ENCODE data around the gene KRT8.

KRT8 gene

DNA sequence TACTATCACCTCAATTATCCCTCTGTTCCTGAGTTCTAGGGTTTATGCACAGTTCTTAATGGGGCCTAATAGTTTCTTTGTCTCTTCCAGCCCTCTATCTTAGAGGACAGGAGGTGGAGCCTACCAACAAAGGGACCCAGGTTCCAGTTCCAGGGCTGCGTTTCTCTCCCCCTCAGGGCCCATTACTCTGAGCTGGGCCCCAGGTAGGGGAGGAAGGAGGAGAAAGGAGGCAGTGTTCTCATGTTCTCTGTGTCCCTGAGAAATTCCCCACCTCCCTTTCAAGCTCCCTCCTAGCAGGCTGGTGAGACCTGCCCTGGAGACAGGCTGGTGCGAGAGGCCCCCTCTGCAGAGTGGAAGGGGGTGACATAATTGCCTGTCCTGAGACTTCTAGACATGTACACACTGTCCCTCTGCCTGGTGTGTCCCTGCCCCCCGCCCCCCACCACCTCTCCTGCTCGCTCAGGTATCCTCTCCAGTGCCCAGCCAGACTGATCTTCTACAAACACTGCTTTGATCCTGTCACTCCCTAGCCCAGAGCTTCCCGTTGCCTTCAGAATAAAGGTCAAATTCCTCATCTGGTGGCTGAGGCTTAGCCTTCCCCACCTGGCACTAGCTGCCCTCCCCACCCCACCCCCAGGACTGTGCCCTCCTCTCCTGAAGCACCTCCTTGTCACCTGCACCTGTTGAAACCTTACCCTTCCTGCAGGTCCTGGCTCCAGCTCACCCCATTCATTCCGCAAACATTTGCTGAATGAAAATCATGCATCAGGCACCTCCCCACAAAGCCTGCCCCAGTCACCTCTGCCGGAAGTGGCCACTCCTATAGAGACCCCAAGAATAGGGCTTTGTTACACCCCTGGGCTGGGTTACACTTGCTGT, 21.1 kb upstream of the KRT8 start:
- no peak for DNase-seq (ENCODE audit: low read depth in 2 of 2)

DNA sequence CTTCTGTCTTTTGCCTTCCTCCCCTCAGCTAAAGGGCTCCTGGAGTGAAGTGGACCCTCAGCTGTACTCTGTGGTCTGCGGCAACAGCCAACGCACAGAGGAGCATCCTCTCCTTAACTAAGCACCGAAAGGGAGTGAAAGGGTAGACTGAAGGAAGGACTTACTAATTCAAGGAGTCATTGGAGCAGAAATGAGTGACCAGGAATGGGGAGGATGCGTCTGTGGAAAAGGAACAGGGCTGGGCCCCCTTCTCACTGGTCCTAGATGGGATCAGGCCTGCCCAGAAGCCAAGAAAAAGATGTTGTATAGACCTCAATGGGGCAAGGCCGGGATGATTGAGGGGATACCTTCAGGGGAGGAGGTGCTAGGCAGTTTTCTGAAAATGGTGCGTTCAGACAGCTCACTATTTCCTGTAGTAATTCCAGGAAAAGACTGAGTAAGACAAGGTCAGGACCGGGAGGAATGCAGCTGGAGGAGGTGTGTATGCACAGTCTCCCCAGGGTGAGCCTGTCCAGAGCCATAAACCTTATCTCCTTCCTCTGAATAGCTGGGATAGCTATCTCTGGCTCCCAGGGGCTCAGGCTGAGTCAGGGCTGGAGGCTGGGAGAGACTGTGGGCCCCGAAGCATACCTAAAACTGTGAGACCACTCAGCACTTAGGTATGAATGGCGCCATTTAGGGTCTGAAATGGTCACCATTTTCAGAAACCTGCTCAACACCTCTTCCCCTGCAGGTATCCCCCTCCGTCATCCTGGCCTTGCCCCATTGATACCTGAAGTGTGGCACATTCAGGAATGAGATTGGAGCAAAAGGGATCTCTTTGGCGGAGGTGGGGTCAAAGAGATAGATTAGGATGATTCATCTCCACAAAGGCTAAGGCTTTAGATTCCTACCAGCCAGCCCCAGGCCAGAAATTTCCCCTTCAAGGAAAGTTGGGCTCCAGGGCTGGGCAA, 20.2 kb upstream of the KRT8 start:
- DNase-seq (ENCODE audit: low read depth in 2 of 2) = no peak

DNA sequence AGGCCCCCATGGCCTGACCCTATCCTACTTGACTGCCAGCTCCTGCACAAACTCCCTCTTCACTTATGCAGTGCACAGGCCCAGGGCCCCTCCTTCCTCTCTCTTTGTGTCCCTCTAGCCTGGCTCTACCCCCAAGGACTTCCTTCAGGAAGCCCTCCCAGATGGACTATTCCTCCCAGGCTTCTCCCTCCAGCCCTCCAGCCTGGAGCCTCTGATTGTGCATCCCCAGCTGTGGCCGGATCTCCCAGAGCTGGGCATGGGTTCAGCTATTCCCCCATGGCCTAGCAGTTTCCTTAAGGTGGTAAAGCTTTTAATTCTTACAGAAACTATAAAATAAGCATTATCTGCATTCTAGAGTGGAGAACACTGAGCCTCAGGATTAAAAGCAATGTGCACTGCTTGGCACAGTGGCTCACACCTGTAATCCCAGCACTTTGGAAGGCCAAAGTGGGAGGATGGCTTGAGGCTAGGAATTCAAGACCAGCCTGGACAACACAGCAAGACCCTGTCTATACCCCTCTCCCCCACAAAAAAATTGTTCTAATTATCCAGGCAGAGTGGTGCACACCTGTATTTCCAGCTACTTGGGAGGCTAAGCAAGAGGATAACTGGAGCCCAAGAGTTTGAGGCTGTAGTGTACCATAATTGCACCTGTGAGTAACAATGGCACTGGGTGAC, 16.8 kb upstream of the KRT8 start:
- no peak for DNase-seq (ENCODE audit: low read depth in 2 of 2)

DNA sequence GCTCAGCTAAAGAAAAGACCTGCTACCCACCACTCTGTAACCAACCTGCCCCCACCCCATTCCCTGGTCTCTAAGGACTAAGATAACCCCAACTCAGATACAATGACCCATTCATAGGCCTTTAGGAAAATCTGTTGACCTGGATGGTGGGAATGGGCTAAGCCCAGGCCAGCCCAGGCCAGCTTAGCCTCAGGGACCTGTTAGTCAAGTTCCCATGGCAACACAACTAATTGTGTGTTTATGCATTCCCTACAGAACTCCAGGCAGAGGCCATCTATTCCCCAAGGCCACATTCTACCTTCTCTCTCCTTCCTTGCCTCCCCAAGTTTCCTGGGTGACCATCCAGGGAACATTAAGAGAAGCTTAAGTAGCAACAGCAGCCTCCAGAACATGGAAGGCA, 16.1 kb upstream of the KRT8 start:
- no peak for DNase-seq (ENCODE audit: low read depth in 2 of 2)

DNA sequence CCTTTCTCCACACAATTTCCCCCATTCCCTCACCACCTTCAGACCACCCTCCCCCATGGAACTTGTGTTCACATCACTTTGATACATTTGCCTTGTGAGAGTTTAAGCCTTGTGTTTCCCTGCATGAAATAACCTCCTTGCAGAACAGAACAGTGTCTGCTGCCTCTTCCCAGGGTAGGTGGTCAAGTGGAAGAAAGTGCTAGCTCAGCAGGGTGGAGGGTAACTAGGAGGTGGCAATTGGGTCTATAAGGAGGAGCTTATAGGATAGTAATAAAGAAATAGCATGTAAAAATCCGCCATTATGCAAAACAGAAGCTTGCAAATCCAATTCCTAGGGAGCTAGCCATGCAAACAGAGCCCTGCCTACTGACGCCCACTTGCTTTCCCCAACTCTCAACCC, 13.9 kb upstream of the KRT8 start:
- DNase-seq (ENCODE audit: low read depth in 2 of 2) = no peak

DNA sequence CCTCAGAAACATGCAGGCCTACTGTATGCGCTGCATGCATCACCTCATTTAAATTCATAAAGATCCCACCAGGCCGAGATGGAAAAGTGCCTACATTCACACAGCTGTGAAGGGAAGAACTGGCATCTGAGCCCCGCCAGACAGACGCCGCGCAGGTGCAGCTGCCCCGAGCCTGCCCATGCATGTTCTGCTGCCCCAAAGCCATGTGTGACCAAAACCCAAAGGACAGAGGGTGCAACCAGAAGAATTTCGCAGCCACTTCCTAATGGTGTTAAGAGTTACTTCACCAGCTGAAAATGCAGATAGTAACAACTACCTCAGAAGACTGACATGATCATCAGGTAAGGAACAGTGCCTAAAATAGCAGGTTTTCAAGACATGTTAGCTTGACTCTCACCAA, 13.5 kb upstream of the KRT8 start:
- no peak for DNase-seq (ENCODE audit: low read depth in 2 of 2)

DNA sequence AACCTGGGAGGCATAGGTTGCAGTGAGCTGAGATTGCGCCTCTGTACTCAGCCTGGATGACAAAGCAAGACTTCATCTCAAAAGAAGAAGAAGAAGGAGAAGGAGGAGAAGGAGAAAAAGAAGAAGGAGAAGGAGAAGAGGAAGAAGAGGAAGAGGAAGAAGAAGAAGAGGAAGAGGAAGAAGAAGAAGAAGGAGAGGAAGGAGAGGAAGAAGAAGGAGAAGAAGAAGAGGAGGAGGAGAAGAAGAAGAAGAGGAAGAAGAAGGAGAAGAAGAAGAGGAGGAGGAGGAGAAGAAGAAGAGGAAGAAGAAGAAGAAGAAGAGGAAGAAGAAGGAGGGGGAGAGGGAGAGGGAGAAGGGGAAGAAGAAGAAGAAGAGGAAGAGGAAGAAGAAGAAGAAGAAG, 12.9 kb upstream of the KRT8 start:
- no peak for DNase-seq (ENCODE audit: low read depth in 2 of 2)

DNA sequence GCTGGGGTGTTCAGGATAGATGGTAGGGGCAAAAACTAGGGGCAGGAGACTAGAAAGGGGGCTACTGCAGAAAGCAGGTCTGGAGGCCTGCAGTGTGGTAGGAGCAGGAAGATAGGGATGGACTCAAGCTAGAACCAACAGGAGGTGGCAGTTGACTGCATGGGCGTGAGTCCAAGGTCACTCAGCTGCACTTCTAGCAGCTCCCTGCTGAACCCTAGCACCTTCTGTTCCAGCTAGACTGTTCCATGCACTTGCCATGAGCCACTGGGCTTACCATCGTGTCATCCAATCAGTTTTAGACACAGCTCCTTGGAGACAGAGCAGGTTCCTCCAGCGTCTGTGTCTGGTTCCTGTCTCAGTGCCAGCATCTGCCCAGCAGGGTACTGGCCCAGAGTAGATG, 11.3 kb upstream of the KRT8 start:
- DNase-seq (ENCODE audit: low read depth in 2 of 2) = no peak

DNA sequence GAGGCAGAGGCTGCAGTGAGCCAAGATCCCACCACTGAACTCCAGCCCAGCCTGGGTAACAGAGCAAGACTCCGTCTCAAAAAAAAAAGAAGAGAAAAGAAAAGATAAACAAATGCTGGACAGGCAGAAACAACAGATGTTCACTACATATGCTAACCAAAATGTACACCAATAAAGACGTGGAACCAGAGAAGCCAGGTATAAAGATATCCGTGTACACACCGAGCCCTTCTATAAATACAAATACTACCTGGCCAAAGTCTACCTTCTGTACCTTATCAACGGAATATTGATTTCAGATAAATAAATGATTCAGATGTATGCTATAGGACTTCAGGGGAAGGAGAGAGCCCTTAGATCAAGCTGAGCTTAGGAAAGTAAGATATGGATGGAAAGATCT, 10.8 kb upstream of the KRT8 start:
- DNase-seq (ENCODE audit: low read depth in 2 of 2) = no peak

DNA sequence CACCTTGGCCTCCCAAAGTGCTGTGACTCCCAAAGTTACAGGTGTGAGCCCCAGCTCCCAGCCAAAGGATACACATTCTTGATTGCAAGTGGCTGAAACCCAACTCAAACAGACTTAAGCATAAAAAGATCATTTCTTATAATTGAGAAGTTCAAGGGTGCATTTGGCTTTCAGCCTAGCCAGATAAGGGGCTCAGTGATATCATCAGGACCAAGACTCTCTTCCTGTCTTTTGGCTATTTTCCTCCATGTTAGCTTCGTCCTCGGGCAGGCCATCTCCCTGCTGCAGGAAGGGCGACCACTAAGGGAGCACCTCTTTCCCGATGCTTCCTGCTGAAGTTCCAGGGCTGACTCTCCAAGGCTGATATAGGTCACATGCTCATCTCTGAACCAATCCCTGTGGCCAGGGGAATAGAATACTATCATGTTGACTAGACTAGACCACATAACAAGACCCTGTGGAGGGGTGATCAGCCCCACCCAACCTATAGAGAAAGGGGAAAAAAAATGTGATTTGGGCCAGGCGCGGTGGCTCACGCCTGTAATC, 9.8 kb upstream of the KRT8 start:
- DNase-seq (ENCODE audit: low read depth in 2 of 2) = no peak

DNA sequence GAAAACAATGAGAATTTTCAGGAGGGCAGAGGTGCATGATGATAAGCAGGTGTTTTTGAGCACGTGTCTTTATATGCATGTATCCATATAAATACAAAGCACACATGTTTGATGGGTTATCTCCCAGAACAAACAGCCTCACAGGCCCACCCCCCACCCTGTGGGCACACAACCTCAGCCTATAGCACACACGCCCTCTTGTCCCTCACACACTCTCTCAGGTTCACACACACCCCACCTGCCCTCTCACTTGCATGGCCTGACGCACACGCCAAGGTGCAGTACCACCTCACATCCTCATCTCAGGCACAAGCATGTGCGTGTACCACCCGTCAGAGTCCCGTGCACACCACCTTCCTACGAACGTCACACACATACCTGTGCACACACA, 8.6 kb upstream of the KRT8 start:
- no peak for DNase-seq (ENCODE audit: low read depth in 2 of 2)

DNA sequence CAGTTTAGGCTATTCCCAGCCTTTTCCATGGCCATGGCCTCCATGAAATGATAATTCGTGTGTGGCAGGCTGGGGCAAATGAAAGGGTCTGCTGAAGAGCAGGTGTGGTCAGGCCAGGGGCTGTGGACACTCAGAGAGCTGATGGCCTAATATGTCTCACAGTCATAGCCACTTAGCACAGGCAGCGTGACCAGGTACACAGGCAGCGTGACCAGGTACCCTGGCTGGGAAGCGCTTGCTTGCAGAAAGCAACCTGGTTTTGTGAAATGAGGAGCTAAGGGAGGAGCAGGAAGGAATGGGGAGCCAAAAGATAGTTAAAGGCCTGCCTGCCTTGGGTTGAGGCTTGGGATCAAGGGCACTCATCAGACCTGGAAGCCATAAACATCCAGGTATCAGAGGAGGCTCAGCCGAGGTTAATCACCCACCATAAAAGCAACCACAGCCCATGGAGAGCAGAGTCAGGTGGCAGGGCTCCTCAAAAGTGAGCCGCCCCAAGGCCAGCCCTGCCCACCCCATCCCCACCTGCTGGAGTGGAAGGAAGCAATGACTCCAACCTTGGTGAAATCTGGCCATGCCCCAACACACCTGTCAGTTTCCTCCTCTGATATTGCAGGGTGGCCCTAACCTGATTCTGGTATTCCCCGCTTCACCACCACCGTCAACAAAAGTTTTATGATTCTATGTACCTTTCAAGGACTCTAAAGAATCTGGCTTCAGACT, 8.0 kb upstream of the KRT8 start:
- DNase-seq (ENCODE audit: low read depth in 2 of 2) = no peak

DNA sequence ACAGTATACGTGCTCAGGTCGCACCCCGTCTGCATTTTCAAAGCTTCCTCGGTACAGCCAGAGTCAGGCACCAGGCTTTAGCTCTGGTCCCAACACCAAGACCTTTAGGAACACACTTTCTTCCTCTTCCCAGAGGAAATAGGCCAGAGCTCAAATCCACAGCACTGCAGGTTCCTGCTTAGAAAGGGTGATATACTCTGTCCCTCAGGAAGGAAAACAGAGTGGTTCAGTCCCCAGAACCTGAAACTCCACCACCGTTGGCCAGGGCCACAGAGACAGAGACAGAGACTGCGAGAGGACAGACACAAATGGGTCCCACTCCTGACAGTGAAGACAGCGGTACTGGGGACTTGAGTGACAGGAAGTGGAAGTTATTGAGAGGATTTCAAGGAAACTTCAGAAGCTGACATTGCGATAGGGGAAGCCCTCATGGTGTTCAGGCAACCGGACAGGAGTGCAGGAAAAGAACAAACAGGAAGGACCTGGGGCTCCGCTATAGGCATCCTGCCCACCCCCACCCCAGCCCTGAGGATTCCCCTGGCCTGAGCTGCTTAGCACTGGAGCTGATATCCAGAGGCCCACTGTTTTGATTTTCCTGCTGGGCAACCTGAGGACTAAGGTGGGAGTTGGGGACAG, 5.5 kb upstream of the KRT8 start:
- DNase-seq (ENCODE audit: low read depth in 2 of 2) = no peak

DNA sequence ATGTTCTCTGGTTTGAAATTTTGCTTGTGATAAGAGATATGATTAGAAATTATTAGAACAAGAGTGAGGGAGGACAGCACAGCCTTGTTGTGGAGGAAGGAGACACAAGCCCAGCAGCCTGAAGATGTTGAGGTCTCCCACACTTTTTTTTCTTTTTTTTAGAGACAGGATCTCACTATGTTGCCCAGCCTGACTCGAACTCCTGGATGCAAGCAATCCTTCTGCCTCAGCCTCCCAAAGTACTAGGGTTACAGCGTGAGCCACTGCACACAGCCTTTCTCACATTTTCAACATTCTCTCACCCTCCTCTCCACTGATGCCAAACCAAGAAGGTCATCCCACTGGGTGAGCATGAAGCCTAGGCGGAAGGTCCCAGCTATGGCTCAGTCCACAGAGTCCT, 4.9 kb upstream of the KRT8 start:
- no peak for DNase-seq (ENCODE audit: low read depth in 2 of 2)

DNA sequence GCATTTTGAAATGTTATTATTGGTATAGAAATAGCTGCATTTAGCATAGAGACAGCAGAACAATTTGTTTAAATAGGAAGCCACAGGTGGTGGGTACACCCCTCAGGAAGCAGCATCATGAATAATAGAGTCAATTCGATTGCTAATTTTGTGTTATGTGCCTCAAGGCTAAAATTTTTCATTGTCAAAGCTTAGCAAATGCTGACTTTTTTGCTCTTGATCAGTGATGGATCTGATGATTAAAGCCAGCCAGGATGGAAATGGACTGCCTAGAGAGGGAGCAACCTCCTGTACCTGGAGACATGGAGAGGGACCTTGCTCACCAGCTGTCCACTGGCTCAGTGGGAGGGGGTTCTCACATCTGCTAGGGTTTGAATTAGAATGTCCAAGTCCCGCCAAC, 4.5 kb upstream of the KRT8 start:
- no peak for DNase-seq (ENCODE audit: low read depth in 2 of 2)

DNA sequence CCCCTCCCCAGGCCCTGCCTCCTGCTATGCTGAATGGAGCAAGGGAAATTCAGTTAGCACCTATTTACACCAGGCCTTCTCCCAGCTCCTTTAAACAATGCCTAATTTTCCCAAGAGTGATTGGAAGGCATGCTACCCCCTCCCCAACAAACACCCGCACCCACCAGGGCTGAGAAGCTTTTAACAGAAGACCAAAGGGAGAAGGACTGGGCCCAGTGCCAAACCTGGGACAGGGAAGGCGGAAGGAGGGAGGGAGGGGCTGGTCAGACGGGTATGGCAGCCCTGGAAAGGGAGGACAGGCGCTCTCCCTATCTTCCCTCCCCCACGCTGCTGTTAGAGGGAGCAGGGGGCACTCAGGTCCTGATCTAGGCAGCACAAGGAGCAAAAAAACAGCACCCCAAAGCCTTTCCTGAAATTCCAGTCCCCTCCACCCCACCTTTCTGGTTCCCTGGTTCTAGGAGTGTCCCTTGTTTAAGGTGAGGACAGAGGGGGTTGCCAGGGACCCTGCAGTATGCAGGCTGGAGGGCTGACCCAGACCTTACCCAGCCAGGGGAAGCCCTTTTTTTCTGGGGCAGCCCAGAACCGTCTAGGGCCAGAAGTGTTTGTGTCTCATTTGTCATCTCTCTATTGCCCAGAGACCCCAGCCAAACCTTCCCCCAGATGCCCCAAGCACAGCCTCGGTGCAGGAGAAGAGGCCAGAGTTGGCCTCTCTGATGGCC, 2.4 kb upstream of the KRT8 start:
- DNase-seq (ENCODE audit: low read depth in 2 of 2) = no peak

DNA sequence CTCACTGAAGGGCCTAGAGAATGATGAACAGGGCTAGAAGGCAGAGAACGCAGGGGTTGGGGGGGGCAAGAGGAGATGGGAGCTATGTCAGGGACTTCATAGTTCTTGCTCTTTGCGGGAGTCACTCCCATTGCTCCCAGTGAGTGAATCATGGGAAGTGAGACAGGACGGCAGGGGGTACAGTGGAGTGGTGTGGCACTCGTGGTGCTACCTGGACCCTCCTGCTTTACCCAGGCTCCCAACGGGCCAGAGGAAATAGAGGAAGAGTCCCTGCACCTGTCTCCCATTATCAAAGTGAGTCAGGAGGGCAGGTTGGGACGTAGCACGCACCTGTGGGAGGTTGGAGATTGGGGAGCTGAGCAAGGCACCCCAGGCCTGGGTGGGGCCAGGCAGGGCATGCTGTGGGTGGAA, 1.3 kb upstream of the KRT8 start:
- no peak for DNase-seq (ENCODE audit: low read depth in 2 of 2)

DNA sequence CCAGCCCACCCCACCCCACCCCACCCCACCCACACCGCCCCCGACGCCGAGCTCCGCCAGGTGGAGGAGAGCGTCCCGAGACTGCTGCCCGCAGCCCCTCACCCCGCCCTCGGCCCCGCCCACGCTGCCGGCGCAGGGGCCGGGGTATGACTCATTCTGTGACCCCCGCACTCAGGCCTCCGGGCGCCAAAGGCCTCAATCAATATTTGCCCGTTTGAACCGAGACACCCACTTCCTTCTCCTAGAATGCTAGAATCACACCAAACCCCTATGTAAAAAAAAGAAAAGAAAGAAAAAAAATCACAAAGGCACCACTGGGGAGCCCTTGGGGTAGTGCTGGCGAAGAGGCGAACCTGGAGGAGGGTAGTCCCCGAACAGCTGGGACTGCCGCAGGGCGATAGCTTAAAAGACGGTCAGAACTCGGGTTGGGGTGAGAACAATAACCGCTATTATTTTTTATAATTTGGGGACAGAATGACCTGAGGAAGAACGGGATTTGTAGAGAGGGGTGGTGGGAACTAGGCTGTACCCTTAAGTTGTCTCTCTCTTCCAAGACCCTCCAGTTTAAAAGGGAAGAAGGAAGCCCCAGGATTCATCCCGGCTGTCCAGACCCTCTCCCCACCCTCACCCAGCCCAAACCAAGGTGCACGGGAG, 894 bp downstream of the KRT8 start:
- peak in 1 of 2 donors; percentile 10 for DNase-seq (ENCODE audit: low read depth in 2 of 2)

DNA sequence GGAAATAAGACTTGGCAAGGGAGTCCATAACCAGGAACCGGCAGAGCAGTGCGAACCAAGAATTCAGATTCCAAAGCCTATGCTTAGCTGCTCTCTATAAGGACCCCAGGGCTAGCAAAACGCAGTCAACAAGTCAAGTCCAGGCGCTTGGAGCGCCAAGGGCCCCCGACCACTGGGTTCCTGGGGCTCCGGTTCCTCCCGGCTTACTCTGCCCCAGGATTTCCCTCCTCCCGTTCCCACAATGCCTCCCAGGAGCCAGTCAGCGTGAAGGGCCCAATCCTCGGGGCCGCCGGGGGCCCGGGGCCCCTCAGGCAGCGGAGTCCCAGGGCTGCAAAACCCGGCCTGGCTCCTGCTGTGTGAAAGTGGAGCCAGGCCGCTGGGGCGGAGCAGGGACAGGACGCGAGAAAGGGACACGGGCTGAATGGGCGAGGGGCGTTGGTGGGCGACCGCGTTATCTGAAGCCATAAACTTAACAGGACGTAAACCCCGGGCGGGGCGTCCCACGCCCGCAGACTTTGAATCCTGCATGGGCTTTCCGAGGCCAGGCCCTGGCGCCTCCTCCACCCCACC, 1.5 kb downstream of the KRT8 start:
- DNase-seq (ENCODE audit: low read depth in 2 of 2) = peak; percentile 44 to 46

Measured in activated CD4-positive, alpha-beta T cell treated with anti-CD3 and anti-CD28 coated beads for 24 hours (primary cell).